Sigmoid colon (tissue), 4 donors: ENCODE measurements around the gene RAI14.

Source experiments
- EP300 ChIP-seq, 4 donors: sonication (generic); formaldehyde crosslinking; IDR thresholded peaks; one replicate each; pipeline ENCODE4 v1.6.1; 2017; ENCODE audit warnings: antibody characterized with exemption in 4 of 4
- POLR2A ChIP-seq, 2 donors: fragments of 450-650 bp; IDR thresholded peaks; one replicate each; pipeline ENCODE4 v1.6.1; 2016; ENCODE audit warnings: antibody characterized with exemption in 2 of 2, mild to moderate bottlenecking in 2 of 2, moderate library complexity in 2 of 2
- POLR2AphosphoS5 ChIP-seq, 4 donors: sonication (generic); formaldehyde crosslinking; IDR thresholded peaks; one replicate each; pipeline ENCODE4 v1.6.1; 2017; ENCODE audit warnings: antibody characterized with exemption in 4 of 4
- TF ChIP-seq, protein P1 (sequence below), 4 experiments: fragments of 450-650 bp in 3 of 4; fragments of 200-600 bp in 1 of 4; IDR thresholded peaks; one replicate each; pipeline ENCODE4 v1.5.1; 2016 to 2019; ENCODE audit warnings: antibody characterized with exemption in 4 of 4, mild to moderate bottlenecking in 3 of 4, moderate library complexity in 2 of 4

- TF ChIP-seq, protein P1, sequence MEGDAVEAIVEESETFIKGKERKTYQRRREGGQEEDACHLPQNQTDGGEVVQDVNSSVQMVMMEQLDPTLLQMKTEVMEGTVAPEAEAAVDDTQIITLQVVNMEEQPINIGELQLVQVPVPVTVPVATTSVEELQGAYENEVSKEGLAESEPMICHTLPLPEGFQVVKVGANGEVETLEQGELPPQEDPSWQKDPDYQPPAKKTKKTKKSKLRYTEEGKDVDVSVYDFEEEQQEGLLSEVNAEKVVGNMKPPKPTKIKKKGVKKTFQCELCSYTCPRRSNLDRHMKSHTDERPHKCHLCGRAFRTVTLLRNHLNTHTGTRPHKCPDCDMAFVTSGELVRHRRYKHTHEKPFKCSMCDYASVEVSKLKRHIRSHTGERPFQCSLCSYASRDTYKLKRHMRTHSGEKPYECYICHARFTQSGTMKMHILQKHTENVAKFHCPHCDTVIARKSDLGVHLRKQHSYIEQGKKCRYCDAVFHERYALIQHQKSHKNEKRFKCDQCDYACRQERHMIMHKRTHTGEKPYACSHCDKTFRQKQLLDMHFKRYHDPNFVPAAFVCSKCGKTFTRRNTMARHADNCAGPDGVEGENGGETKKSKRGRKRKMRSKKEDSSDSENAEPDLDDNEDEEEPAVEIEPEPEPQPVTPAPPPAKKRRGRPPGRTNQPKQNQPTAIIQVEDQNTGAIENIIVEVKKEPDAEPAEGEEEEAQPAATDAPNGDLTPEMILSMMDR (IDR thresholded peaks at IDR 0.05), result no peak
- TF ChIP-seq POLR2A (IDR thresholded peaks at IDR 0.05) (no peak), EP300 (IDR thresholded peaks at IDR 0.05) (peak in 1 of 4 donors; percentile 15), POLR2AphosphoS5 (IDR thresholded peaks at IDR 0.05) (peak in 3 of 4 donors; percentile 9 to 57 (median 10))
These were observed 79.6 kb downstream of the RAI14 start for GRCh38 chr5:34735491-34736426.
